DND-41 (cell line): ENCODE results near the gene CASP2.

Source experiments
- CTCF ChIP-seq: IDR thresholded peaks from 2 replicates; pipeline ENCODE4 v1.5.1; 2012; ENCODE audit warnings: borderline replicate concordance, low read length, moderate library complexity, mild to moderate bottlenecking; ENCODE audit not compliant: poor library complexity, severe bottlenecking; ENCODE audit errors: extremely low read depth
- EZH2 ChIP-seq: IDR thresholded peaks from 3 replicates; pipeline ENCODE4 v1.6.1; 2012; ENCODE audit warnings: borderline replicate concordance, low read depth, mild to moderate bottlenecking, moderate library complexity, low read length, inconsistent platforms; ENCODE audit not compliant: severe bottlenecking

- TF ChIP-seq CTCF (no peak), EZH2 (no peak)
Measured at GRCh38 chr7:143354376-143354775, 66.2 kb downstream of the CASP2 start.
